NT2/D1 (cell line): ENCODE measurements around the gene SMIM24.
"Not testable (repeated sequence)": the region's sequence is repeated elsewhere in the genome, so short reads cannot be mapped to it uniquely, and the experiment has no call there.

Experiments
- SUZ12 ChIP-seq: IDR thresholded peaks from 2 replicates; pipeline ENCODE4 v1.6.1; 2011; ENCODE audit not compliant: insufficient read length, insufficient read depth; ENCODE audit errors: extremely low read depth
- YY1 ChIP-seq: IDR thresholded peaks from 2 replicates; pipeline ENCODE4 v1.6.1; 2011; ENCODE audit not compliant: insufficient read length, insufficient read depth
- ZNF274 ChIP-seq: IDR thresholded peaks from 2 replicates; pipeline ENCODE4 v1.6.1; 2011; ENCODE audit warnings: mild to moderate bottlenecking, low read depth, low read length

DNA sequence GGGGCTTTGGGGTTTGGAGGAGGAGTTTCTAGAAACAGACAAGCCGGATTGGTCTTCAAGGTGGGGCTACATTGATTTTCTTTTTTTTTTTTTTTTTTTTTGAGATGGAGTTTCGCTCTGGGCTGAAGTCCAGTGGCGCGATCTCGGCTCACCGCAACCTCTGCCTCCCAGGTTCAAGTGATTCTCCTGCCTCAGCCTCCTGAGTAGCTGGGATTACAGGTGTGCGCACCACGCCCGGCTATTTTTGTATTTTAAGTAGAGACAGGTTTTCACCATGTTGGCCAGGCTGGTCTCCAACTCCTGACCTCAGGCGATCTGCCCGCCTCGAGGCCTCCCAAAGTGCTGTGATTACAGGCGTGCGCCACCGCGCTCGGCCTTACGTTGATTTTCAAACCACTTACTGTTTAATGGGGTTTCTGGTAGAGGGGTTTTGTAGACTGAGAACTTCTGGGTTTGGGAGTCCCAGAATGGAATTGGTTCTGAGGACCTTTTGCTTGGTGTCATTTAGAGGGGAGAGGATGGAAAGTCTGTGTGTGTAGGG is 27.9 kb upstream of the SMIM24 start:
- TF ChIP-seq ZNF274, YY1, SUZ12: not testable (repeated sequence)
